ENCODE results near the gene ACOT7. TPM values are rescaled to one million over a fixed set of nuclear protein-coding genes. Genes with fewer than 3 reads are reported as not detected.

Gene ACOT7
- total RNA-seq, 4 donors from 2014 or later: 15.0 to 38.7 (median 28.6) TPM

DNA sequence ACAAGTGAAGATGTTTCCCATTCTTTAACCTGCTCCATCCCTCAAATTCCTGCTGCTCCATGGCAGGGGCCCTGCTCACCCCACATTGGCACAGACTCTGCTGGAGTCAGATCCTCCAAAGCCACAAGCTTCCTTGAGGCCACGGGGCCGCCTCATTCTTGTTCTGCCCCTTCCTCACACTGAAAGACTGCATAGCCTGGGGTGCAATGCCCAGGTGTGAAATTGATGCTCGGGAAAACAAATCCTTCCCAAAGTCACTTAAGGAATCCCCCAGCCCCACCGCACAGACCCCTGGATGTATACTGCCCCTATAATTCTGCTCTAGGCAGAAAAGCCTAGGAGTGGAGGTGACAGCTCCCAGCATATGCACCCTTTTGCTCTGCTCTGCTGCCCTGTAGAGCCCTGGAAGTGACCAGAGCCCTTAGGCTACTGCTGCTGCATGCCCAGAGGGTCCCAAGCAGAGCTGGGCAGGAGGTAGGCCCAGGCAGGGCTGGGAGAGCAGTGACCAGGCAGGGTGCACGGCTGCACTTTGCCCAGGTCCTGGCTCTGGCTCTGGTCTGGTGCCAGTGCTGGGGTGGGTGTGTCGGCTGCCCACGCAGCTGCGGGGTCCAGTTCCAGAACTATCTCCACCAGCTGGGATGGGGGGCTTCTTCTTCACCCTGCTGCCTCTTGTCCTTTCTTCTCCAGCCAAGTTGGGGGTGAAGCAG lies 24.5 kb upstream of the ACOT7 start:
- WGBS: 78% methylated on average over 4 of the region's 8 CpGs
- H3K27me3 ChIP-seq: peaks cover 7 to 100% (median 55%) of the 10 kb centered on the region in 4 donors
- intact Hi-C loops (cut with DNase I): no loop called here

DNA sequence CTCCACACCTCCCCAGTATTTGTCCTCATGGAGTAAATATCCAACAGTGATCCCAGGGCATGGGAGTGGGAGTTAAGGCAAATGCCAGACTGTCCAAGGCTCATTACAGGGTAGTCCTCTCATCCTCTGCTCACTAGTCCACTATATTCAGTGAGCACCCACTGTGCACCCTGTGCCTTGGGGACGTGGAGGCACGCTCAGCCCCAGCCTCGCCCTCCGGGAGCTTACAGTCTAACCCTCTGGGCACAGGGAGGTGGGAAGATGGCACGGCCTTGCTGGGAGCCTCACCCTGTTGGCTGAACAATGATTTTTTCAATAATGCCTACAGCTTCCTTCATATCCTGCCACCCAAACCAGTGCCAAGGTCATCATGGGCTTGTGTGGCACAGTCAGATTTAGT lies 23.3 kb upstream of the ACOT7 start:
- H3K9me3 ChIP-seq: no peaks in the 10 kb centered on the region
- intact Hi-C loops (cut with DNase I): no loop called here
- H3K36me3 ChIP-seq: no peaks in the 10 kb centered on the region
- no peak for DNase-seq (ENCODE audit: extremely low spot score)
- 88% methylated on average over 5 of the region's 5 CpGs for WGBS
- TF ChIP-seq, protein P1, sequence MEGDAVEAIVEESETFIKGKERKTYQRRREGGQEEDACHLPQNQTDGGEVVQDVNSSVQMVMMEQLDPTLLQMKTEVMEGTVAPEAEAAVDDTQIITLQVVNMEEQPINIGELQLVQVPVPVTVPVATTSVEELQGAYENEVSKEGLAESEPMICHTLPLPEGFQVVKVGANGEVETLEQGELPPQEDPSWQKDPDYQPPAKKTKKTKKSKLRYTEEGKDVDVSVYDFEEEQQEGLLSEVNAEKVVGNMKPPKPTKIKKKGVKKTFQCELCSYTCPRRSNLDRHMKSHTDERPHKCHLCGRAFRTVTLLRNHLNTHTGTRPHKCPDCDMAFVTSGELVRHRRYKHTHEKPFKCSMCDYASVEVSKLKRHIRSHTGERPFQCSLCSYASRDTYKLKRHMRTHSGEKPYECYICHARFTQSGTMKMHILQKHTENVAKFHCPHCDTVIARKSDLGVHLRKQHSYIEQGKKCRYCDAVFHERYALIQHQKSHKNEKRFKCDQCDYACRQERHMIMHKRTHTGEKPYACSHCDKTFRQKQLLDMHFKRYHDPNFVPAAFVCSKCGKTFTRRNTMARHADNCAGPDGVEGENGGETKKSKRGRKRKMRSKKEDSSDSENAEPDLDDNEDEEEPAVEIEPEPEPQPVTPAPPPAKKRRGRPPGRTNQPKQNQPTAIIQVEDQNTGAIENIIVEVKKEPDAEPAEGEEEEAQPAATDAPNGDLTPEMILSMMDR (IDR thresholded peaks at IDR 0.05): no peak
- TF ChIP-seq EP300 (IDR thresholded peaks at IDR 0.05) (no peak), POLR2AphosphoS5 (IDR thresholded peaks at IDR 0.05) (no peak), POLR2A (IDR thresholded peaks at IDR 0.05; ENCODE audit: low read depth) (no peak)
- H3K4me1 ChIP-seq: peaks cover 22 to 29% (median 26%) of the 10 kb centered on the region in 4 donors
- no peak overlapping the region for H3K4me3 ChIP-seq
- no peak overlapping the region for H3K27ac ChIP-seq (replicated peaks in 1 of 4)
- peaks cover 7 to 100% (median 54%) of the 10 kb centered on the region in 4 donors for H3K27me3 ChIP-seq

More for the DNA sequence above, 24.5 kb upstream of the ACOT7 start:
- Histone ChIP-seq H3K4me3 (no peak overlapping the region), H3K4me1 (peaks cover 26 to 33% (median 31%) of the 10 kb centered on the region in 4 donors), H3K9me3 (no peaks in the 10 kb centered on the region), H3K27ac (replicated peaks in 1 of 4) (no peak overlapping the region), H3K36me3 (no peaks in the 10 kb centered on the region)
- no peak for DNase-seq (ENCODE audit: extremely low spot score)
- TF ChIP-seq POLR2A (IDR thresholded peaks at IDR 0.05; ENCODE audit: low read depth) (no peak), POLR2AphosphoS5 (IDR thresholded peaks at IDR 0.05) (no peak)
- TF ChIP-seq, protein P1 (IDR thresholded peaks at IDR 0.05): no peak

DNA sequence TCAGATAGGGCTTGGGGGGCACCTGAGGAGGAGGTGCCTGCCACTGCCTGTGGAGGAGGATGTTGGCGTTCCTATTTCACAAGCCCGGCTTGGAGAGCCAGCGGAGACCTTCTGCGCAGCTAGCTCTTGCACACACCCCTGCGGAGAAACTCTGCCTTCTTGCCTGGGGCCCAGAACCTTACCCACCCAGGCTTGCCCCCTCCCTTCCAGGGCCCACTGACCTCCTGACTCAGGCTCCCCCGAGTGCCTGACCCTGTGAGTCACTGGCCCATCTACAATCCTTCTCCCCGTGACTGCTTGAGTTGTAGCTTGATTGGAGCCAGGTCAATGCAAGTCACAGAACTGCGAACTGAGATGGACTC lies 22.7 kb upstream of the ACOT7 start:
- intact Hi-C loops (cut with DNase I): no loop called here
- WGBS: 94% methylated on average over 6 of the region's 8 CpGs
- no peak overlapping the region for H3K27ac ChIP-seq (replicated peaks in 1 of 4)
- TF ChIP-seq, protein P1 (IDR thresholded peaks at IDR 0.05): no peak
- TF ChIP-seq POLR2AphosphoS5 (IDR thresholded peaks at IDR 0.05) (no peak), POLR2A (IDR thresholded peaks at IDR 0.05; ENCODE audit: low read depth) (no peak), EP300 (IDR thresholded peaks at IDR 0.05) (no peak)
- H3K27me3 ChIP-seq: peaks cover 7 to 100% (median 53%) of the 10 kb centered on the region in 4 donors
- H3K4me3 ChIP-seq: no peak overlapping the region
- peaks cover 22 to 29% (median 26%) of the 10 kb centered on the region in 4 donors for H3K4me1 ChIP-seq
- H3K36me3 ChIP-seq: no peaks in the 10 kb centered on the region
- no peaks in the 10 kb centered on the region for H3K9me3 ChIP-seq
- no peak for DNase-seq (ENCODE audit: extremely low spot score)

DNA sequence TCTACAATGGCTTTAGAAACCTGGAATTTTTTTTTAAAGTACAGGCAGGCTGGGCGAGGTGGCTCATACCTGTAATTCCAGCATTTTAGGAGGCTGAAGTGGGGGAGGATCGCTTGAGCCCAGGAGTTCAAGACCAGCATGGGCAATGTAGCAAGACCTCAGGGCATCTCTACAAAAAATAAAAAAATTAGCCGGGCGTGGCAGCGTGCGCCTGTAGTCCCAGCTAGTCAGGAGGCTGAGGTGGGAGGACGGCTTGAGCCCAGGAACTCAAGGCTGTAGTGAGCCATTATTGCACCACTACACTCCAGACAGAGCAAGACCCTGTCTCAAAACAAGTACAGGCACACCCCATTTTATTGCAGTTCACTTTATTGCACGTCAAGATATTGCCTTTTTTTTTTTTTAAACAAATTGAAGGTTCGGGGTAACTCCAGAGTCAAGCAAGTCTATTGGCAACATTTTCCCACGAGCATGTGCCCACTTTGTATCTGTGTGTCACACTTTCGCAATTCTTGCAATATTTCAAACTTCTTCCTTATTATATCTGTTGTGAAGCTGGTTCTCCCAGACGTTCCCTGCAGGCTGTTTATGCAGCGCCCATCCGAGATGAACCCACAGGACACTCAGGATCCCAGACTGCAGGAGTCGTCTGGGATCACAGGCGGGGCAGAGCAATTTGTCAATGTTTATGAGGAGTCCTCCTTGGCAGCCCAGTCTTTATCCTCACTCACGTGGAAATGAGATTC lies 21.5 kb upstream of the ACOT7 start:
- Histone ChIP-seq H3K9me3 (no peaks in the 10 kb centered on the region), H3K4me3 (no peak overlapping the region), H3K27me3 (peaks cover 7 to 99% (median 43%) of the 10 kb centered on the region in 4 donors), H3K36me3 (no peaks in the 10 kb centered on the region), H3K4me1 (peaks cover 15 to 20% (median 17%) of the 10 kb centered on the region in 4 donors), H3K27ac (replicated peaks in 1 of 4) (no peak overlapping the region)
- TF ChIP-seq POLR2AphosphoS5 (IDR thresholded peaks at IDR 0.05): no peak
- no peak for TF ChIP-seq POLR2A (IDR thresholded peaks at IDR 0.05; ENCODE audit: low read depth)
- TF ChIP-seq EP300 (IDR thresholded peaks at IDR 0.05): no peak
- TF ChIP-seq, protein P1 (IDR thresholded peaks at IDR 0.05): no peak
- intact Hi-C loops (cut with DNase I): no loop called here
- WGBS: 71% methylated on average over 14 of the region's 17 CpGs
- DNase-seq (ENCODE audit: extremely low spot score): no peak

Data from esophagus muscularis mucosa (tissue), 4 donors.